Measurements from ENCODE around the gene NELL1.
A peak's percentile ranks its signal among the peaks of the same experiment; 100 is the strongest.

- TF ChIP-seq CTCF (conservative IDR thresholded peaks at IDR 0.05; ENCODE audit: low read depth, low read length) (0 out of 2 replicates have a peak, but pooled peaks have one; percentile 15), EZH2 (IDR thresholded peaks at IDR 0.05; ENCODE audit: low read length, unreplicated experiment) (no peak)
Measured at GRCh38 chr11:20754933-20755332, 85.5 kb downstream of the NELL1 start.
